ENCODE measurements around the gene CTSC.

GRCh38 chr11:88300888-88301487 lies 36.5 kb downstream of the CTSC start:
- TF ChIP-seq POLR2A (IDR thresholded peaks at IDR 0.05; ENCODE audit: low read depth, low read length) (no peak), POLR2AphosphoS5 (IDR thresholded peaks at IDR 0.05; ENCODE audit: low read depth, low read length) (no peak), SPI1 (IDR thresholded peaks at IDR 0.05; ENCODE audit: low read depth, low read length) (no peak), TAF1 (IDR thresholded peaks at IDR 0.05; ENCODE audit: low read depth, low read length) (no peak), PAX5 (IDR thresholded peaks at IDR 0.05; ENCODE audit: insufficient read depth, low read length, severe bottlenecking) (no peak)
